OCI-LY7 (cell line): ENCODE measurements around the gene MDK. TPM values are rescaled to one million over a fixed set of nuclear protein-coding genes. Genes with fewer than 3 reads are reported as not detected.

Source experiments
- BruUV-seq: library from RNA; stranded (reverse); fragments of 400-500 nt; replicated peaks from 2 replicates; lab custom pipeline; 2021; lab: Mats Ljungman, UMichigan
- CTCF ChIA-PET: fragments of 300-600 bp; sonication (Branson Sonifier 250); formaldehyde crosslinking; loops from one replicate; lab custom pipeline; 2022; ENCODE audit warnings: antibody characterized with exemption; ENCODE audit not compliant: unreplicated experiment; lab: Charles Lee
- POLR2A ChIA-PET: fragments of 300-600 bp; sonication (Branson Sonifier 250); formaldehyde crosslinking; loops from one replicate; lab custom pipeline; 2022; ENCODE audit warnings: antibody characterized with exemption; lab: Charles Lee
- DNase-seq: peaks from one replicate; pipeline ENCODE4 v3.0.0-alpha.2; 2015; ENCODE audit warnings: low spot score
- H2AFZ ChIP-seq: fragments of 200-600 bp; sonication (generic), shearing (Covaris generic); 2 replicates; pipeline ENCODE4 v1.6.1; 2014; ENCODE audit warnings: mild to moderate bottlenecking, antibody characterized with exemption, low read length, moderate library complexity
- H3K27ac ChIP-seq: fragments of 200-600 bp; sonication (generic); 2 replicates; pipeline ENCODE4 v1.5.1; 2014; ENCODE audit warnings: mixed run types, low read depth, mild to moderate bottlenecking, moderate library complexity, low read length, inconsistent platforms; ENCODE audit not compliant: poor library complexity, severe bottlenecking
- H3K36me3 ChIP-seq: fragments of 200-600 bp; sonication (generic); 2 replicates; pipeline ENCODE4 v1.6.1; 2014; ENCODE audit warnings: mild to moderate bottlenecking, antibody characterized with exemption, low read length, moderate library complexity, mixed read lengths; ENCODE audit not compliant: insufficient read depth
- H3K4me1 ChIP-seq: fragments of 200-600 bp; sonication (generic); 2 replicates; pipeline ENCODE4 v1.5.1; 2014; ENCODE audit warnings: mild to moderate bottlenecking, low read length; ENCODE audit not compliant: insufficient read depth, poor library complexity, severe bottlenecking
- H3K4me2 ChIP-seq: fragments of 200-600 bp; sonication (generic); 2 replicates; pipeline ENCODE4 v1.6.1; 2014; ENCODE audit warnings: mild to moderate bottlenecking, low read length
- H3K4me3 ChIP-seq: fragments of 200-600 bp; sonication (generic); 2 replicates; pipeline ENCODE4 v1.5.1; 2014; ENCODE audit warnings: mild to moderate bottlenecking, low read depth, low read length; ENCODE audit not compliant: poor library complexity, severe bottlenecking
- H3K79me2 ChIP-seq: fragments of 200-600 bp; sonication (generic); 2 replicates; pipeline ENCODE4 v1.6.1; 2016; ENCODE audit warnings: low read depth, mild to moderate bottlenecking, low read length, moderate library complexity, mixed read lengths; ENCODE audit not compliant: insufficient read depth
- H3K9me2 ChIP-seq: fragments of 200-600 bp; sonication (generic); 2 replicates; pipeline ENCODE4 v1.6.1; 2016; ENCODE audit warnings: mild to moderate bottlenecking, low read length, mixed read lengths; ENCODE audit not compliant: insufficient read depth
- H3K9me3 ChIP-seq: fragments of 200-600 bp; sonication (generic); 2 replicates; pipeline ENCODE4 v1.6.1; 2014; ENCODE audit warnings: mild to moderate bottlenecking, mixed run types, low read length, mixed read lengths
- H4K20me1 ChIP-seq: fragments of 200-600 bp; sonication (generic); 2 replicates; pipeline ENCODE4 v1.6.1; 2014; ENCODE audit warnings: mild to moderate bottlenecking, antibody characterized with exemption, low read length, moderate library complexity, mixed read lengths; ENCODE audit not compliant: insufficient read depth
- EZH2phosphoT487 ChIP-seq: fragments of 200-600 bp; sonication (generic); IDR thresholded peaks from 2 replicates; pipeline ENCODE4 v1.6.1; 2018; ENCODE audit warnings: low read depth, borderline replicate concordance, mild to moderate bottlenecking, mixed run types, antibody characterized with exemption, low read length, moderate library complexity, mixed read lengths
- intact Hi-C: fragments of 100-400 bp; cut with micrococcal nuclease; formaldehyde crosslinking; loops from one replicate; pipeline ENCODE4 v1.10.0; 2022; ENCODE audit not compliant: unreplicated experiment
- total RNA-seq, 2 experiments: library from RNA; depleted of rRNA in 1 of 2; stranded (reverse); fragments of >200 nt in 1 of 2; shearing (Covaris generic) in 1 of 2; gene quantifications; 2 replicates each; pipeline ENCODE4 v1.2.3, GENCODE V29; 2014 to 2022
- TF ChIP-seq, protein P1 (sequence below): fragments of 200-600 bp; sonication (generic); conservative IDR thresholded peaks from 2 replicates; pipeline ENCODE4 v1.5.1; 2014; ENCODE audit warnings: mild to moderate bottlenecking, antibody characterized with exemption, low read length, moderate library complexity, mixed read lengths

MDK gene
- total RNA-seq, 2 experiments from 2014 or later = 5.1 to 6.2 TPM

DNA sequence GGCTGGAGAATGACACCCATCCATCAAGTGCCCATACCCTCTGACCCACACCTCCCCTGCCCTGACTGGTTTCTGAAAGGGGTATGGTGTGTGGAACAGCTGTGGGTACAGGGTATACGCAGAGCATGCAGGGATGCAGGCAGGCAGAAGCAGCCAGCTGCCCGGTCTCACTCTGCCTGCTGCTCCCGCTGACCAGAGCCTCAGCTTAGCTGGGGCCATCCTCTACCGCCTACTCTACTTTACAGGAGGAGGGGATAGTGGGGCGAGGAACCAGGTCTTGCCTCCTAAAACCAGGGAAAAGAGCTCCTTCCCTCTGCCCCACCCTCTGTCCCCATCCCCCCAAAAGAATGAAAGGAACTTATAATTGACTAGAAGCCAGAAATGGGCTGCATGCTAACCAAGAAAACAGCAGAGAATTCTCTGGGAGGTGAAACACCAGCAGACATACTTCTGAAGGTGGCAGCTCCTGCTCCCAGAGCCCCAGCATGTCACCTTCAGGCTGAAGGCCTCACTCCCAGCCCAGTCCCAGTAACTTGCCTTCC lies 23.1 kb downstream of the MDK start:
- Histone ChIP-seq H3K9me3 (no peaks in the 10 kb centered on the region), H3K9me2 (no peaks in the 10 kb centered on the region), H3K27ac (no peak overlapping the region), H3K4me1 (no peaks in the 10 kb centered on the region), H3K4me2 (no peak overlapping the region), H3K36me3 (peaks cover 45% of the 10 kb centered on the region), H3K79me2 (no peaks in the 10 kb centered on the region), H3K4me3 (no peak overlapping the region), H2AFZ (no peak overlapping the region), H4K20me1 (no peaks in the 10 kb centered on the region)
- no TSS peak for BruUV-seq
- ChIA-PET CTCF (no interaction called here), POLR2A (no interaction called here)
- no peak for TF ChIP-seq EZH2phosphoT487
- TF ChIP-seq, protein P1, sequence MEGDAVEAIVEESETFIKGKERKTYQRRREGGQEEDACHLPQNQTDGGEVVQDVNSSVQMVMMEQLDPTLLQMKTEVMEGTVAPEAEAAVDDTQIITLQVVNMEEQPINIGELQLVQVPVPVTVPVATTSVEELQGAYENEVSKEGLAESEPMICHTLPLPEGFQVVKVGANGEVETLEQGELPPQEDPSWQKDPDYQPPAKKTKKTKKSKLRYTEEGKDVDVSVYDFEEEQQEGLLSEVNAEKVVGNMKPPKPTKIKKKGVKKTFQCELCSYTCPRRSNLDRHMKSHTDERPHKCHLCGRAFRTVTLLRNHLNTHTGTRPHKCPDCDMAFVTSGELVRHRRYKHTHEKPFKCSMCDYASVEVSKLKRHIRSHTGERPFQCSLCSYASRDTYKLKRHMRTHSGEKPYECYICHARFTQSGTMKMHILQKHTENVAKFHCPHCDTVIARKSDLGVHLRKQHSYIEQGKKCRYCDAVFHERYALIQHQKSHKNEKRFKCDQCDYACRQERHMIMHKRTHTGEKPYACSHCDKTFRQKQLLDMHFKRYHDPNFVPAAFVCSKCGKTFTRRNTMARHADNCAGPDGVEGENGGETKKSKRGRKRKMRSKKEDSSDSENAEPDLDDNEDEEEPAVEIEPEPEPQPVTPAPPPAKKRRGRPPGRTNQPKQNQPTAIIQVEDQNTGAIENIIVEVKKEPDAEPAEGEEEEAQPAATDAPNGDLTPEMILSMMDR = no peak
- DNase-seq = no peak
- intact Hi-C loops = no loop called here

DNA sequence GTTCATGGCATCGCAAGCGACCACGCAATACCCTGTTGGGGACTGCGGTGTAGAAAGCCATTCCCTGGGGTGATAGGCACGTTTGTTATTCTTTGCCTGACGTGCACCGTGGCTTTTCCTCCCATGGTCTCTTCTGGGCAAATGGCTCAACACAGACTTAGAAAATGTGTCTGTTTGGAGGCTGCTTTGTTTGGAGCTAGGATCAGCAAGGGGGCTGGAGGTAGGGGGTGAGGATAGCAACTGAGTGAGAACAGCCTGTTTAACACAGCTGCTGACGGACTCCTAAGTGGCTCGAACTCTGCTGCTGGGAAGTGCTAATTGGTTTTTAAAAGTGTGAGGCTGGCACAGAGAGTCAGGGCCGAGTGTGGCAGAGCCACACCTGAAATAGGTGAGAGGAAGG lies 26.2 kb downstream of the MDK start:
- peaks cover 52% of the 10 kb centered on the region for H3K36me3 ChIP-seq
- POLR2A ChIA-PET = no interaction called here

DNA sequence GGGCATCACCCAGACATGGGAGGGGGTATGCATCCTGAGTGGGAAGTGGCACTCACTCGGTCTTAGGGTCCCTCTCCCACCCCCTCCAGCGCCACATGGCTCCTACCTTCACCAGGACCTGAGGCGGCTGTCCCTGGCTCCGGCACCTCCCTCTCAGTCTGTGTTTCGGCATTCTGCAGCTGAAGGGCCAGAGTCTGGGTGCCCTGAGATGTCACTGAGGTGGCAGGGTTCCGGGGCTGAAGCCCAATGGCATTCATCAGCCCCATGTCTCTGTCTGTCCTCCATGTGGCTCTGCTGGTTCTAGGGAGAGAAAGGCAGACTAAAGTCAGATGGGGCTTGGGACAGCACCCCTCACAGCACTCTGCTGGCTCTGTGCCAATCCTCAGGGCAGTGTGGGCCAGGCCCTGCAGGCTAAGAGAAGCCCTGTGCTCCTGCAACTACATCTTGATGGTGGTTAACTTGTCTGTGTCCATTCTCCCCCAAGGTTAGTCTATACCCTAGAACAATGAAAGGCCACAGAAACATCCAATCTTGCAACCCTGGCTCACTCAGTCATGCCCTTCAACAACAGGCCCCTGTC lies 27.0 kb downstream of the MDK start:
- peaks cover 48% of the 10 kb centered on the region for H3K36me3 ChIP-seq
- no peak overlapping the region for H3K4me2 ChIP-seq
- H3K9me3 ChIP-seq = no peaks in the 10 kb centered on the region
- H3K9me2 ChIP-seq = no peaks in the 10 kb centered on the region
- BruUV-seq = no TSS peak
- CTCF ChIA-PET = no interaction called here
- no peaks in the 10 kb centered on the region for H4K20me1 ChIP-seq
- no peaks in the 10 kb centered on the region for H3K4me1 ChIP-seq
- no peak overlapping the region for H3K27ac ChIP-seq
- DNase-seq = no peak
- POLR2A ChIA-PET = no interaction called here
- H3K4me3 ChIP-seq = no peak overlapping the region
- intact Hi-C loops = no loop called here
- no peaks in the 10 kb centered on the region for H3K79me2 ChIP-seq
- TF ChIP-seq, protein P1 = no peak
- no peak for TF ChIP-seq EZH2phosphoT487
- H2AFZ ChIP-seq = no peak overlapping the region

More for the DNA sequence above, 26.2 kb downstream of the MDK start:
- no peak for DNase-seq
- Histone ChIP-seq H3K4me1 (no peaks in the 10 kb centered on the region), H3K79me2 (no peaks in the 10 kb centered on the region), H3K9me2 (no peaks in the 10 kb centered on the region), H2AFZ (no peak overlapping the region), H3K9me3 (no peaks in the 10 kb centered on the region), H3K27ac (no peak overlapping the region), H3K4me3 (no peak overlapping the region), H4K20me1 (no peaks in the 10 kb centered on the region), H3K4me2 (no peak overlapping the region)
- CTCF ChIA-PET = no interaction called here
- BruUV-seq = no TSS peak
- TF ChIP-seq EZH2phosphoT487 = no peak
- intact Hi-C loops = no loop called here
